Choroid plexus epithelial cell (primary cell): ENCODE data around the gene AUP1.

Experiments used
- DNase-seq: peaks from one replicate; pipeline ENCODE4 v3.0.0-alpha.2; 2010; ENCODE audit warnings: low read depth
- H3K4me3 ChIP-seq: 2 replicates; pipeline ENCODE4 v1.5.1; 2011; ENCODE audit warnings: low read depth, mild to moderate bottlenecking, control low read depth, low read length, moderate library complexity
- CTCF ChIP-seq: conservative IDR thresholded peaks from 2 replicates; pipeline ENCODE4 v1.5.1; 2011; ENCODE audit warnings: low read depth, mild to moderate bottlenecking, control low read depth, inconsistent platforms, low read length, moderate library complexity

AUP1 gene

GRCh38 chr2:74551942-74552913 lies 22.7 kb upstream of the AUP1 start:
- H3K4me3 ChIP-seq: no peak overlapping the region
- DNase-seq: no peak
- TF ChIP-seq CTCF: no peak

GRCh38 chr2:74551530-74551929 lies 22.0 kb upstream of the AUP1 start:
- no peak for TF ChIP-seq CTCF
- H3K4me3 ChIP-seq: no peak overlapping the region
- DNase-seq: no peak

- DNase-seq: no peak
- no peak overlapping the region for H3K4me3 ChIP-seq
- no peak for TF ChIP-seq CTCF
Observed at GRCh38 chr2:74550231-74550630, 20.7 kb upstream of the AUP1 start.

- DNase-seq: no peak
- H3K4me3 ChIP-seq: peak overlapping the region; percentile 58
Observed at GRCh38 chr2:74548900-74549826, 19.7 kb upstream of the AUP1 start.

GRCh38 chr2:74548285-74548899 lies 18.9 kb upstream of the AUP1 start:
- peak overlapping the region; percentile 58 for H3K4me3 ChIP-seq
- TF ChIP-seq CTCF: no peak
- no peak for DNase-seq

More at GRCh38 chr2:74548900-74549826, 19.7 kb upstream of the AUP1 start:
- no peak for TF ChIP-seq CTCF

- TF ChIP-seq CTCF: no peak
- DNase-seq: no peak
- no peak overlapping the region for H3K4me3 ChIP-seq
Observed at GRCh38 chr2:74546004-74546403, 16.5 kb upstream of the AUP1 start.
